Thyroid gland (tissue), 4 donors: ENCODE results near the gene PHOX2A.

ENCODE experiments used
- POLR2A ChIP-seq, 2 donors: fragments of 450-650 bp; IDR thresholded peaks; one replicate each; pipeline ENCODE4 v1.6.1; 2017; ENCODE audit warnings: antibody characterized with exemption in 2 of 2, mild to moderate bottlenecking in 2 of 2, moderate library complexity in 1 of 2
- TF ChIP-seq, protein P1 (sequence below), 6 experiments: fragments of 200-600 bp in 3 of 6; fragments of 450-650 bp in 3 of 6; sonication (generic) in 3 of 6; IDR thresholded peaks; one replicate each; pipeline ENCODE4 v1.5.1; 2016 to 2019; ENCODE audit warnings: antibody characterized with exemption in 6 of 6, mild to moderate bottlenecking in 2 of 6, inconsistent platforms in 1 of 6, moderate library complexity in 1 of 6

DNA sequence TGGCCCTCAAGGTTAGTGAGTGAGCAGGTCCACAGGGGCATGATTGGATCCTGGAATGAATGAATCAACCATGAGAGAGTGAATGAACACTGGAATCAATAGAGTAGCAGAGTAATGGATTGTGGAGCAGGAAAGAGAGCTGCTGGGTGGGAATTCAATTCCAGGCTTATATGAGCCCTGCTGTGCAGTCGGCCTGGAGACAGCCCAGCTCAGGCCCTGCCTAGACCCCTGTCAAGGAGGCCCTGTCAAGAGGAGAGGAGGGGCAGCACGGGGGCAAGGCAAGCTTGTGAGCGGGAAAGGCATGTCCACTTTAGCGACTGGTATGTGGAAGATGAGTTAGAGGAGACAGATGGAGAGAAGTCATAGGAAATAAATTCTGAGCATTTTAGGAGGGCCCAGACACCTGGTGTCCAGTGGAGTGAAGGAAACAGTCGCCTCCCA is 53.3 kb downstream of the PHOX2A start:
- TF ChIP-seq, protein P1, sequence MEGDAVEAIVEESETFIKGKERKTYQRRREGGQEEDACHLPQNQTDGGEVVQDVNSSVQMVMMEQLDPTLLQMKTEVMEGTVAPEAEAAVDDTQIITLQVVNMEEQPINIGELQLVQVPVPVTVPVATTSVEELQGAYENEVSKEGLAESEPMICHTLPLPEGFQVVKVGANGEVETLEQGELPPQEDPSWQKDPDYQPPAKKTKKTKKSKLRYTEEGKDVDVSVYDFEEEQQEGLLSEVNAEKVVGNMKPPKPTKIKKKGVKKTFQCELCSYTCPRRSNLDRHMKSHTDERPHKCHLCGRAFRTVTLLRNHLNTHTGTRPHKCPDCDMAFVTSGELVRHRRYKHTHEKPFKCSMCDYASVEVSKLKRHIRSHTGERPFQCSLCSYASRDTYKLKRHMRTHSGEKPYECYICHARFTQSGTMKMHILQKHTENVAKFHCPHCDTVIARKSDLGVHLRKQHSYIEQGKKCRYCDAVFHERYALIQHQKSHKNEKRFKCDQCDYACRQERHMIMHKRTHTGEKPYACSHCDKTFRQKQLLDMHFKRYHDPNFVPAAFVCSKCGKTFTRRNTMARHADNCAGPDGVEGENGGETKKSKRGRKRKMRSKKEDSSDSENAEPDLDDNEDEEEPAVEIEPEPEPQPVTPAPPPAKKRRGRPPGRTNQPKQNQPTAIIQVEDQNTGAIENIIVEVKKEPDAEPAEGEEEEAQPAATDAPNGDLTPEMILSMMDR (IDR thresholded peaks at IDR 0.05), result no peak
- TF ChIP-seq POLR2A (IDR thresholded peaks at IDR 0.05), result no peak
